Ishikawa (cell line): ENCODE data around the gene MAGI2.

Experiments
- CEBPB ChIP-seq: IDR thresholded peaks from 2 replicates; pipeline ENCODE4 v1.6.1; 2012
- CREB1 ChIP-seq: IDR thresholded peaks from 2 replicates; pipeline ENCODE4 v1.6.1; 2012; ENCODE audit warnings: low read depth
- EGR1 ChIP-seq: IDR thresholded peaks from 2 replicates; pipeline ENCODE4 v1.6.1; 2012
- EP300 ChIP-seq: IDR thresholded peaks from 2 replicates; pipeline ENCODE4 v1.6.1; 2012; ENCODE audit warnings: borderline replicate concordance
- FOXM1 ChIP-seq: IDR thresholded peaks from 2 replicates; pipeline ENCODE4 v1.6.1; 2012; ENCODE audit warnings: low read depth, borderline replicate concordance
- NFIC ChIP-seq: IDR thresholded peaks from 2 replicates; pipeline ENCODE4 v1.6.1; 2012
- RAD21 ChIP-seq: IDR thresholded peaks from 2 replicates; pipeline ENCODE4 v1.6.1; 2012; ENCODE audit warnings: low read depth
- REST ChIP-seq: IDR thresholded peaks from 2 replicates; pipeline ENCODE4 v1.6.1; 2012; ENCODE audit warnings: low read depth, mild to moderate bottlenecking
- TAF1 ChIP-seq: IDR thresholded peaks from 2 replicates; pipeline ENCODE4 v1.6.1; 2012; ENCODE audit warnings: low read depth, mild to moderate bottlenecking
- TCF12 ChIP-seq: IDR thresholded peaks from 2 replicates; pipeline ENCODE4 v1.6.1; 2012; ENCODE audit warnings: low read depth
- TEAD4 ChIP-seq: IDR thresholded peaks from 2 replicates; pipeline ENCODE4 v1.6.1; 2012
- USF1 ChIP-seq: IDR thresholded peaks from 2 replicates; pipeline ENCODE4 v1.6.1; 2012
- YY1 ChIP-seq: IDR thresholded peaks from 2 replicates; pipeline ENCODE4 v1.6.1; 2012; ENCODE audit warnings: low read depth
- ZBTB7A ChIP-seq: IDR thresholded peaks from 2 replicates; pipeline ENCODE4 v1.6.1; 2012; ENCODE audit warnings: low read depth
- TF ChIP-seq, protein P1 (sequence below): IDR thresholded peaks from 2 replicates; pipeline ENCODE4 v1.6.1; 2012

Gene MAGI2

GRCh38 chr7:78673272-78673671 is 780.2 kb downstream of the MAGI2 start:
- TF ChIP-seq EP300, result no peak
- TF ChIP-seq FOXM1, result no peak
- no peak for TF ChIP-seq TEAD4
- TF ChIP-seq TCF12, result no peak
- no peak for TF ChIP-seq REST
- no peak for TF ChIP-seq CEBPB
- TF ChIP-seq, protein P1, sequence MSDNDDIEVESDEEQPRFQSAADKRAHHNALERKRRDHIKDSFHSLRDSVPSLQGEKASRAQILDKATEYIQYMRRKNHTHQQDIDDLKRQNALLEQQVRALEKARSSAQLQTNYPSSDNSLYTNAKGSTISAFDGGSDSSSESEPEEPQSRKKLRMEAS, result no peak
- TF ChIP-seq USF1, result no peak
- no peak for TF ChIP-seq TAF1

- TF ChIP-seq NFIC, result no peak
- no peak for TF ChIP-seq ZBTB7A
- TF ChIP-seq, protein P1, result no peak
These were observed 790.5 kb downstream of the MAGI2 start for GRCh38 chr7:78662939-78663338.

DNA sequence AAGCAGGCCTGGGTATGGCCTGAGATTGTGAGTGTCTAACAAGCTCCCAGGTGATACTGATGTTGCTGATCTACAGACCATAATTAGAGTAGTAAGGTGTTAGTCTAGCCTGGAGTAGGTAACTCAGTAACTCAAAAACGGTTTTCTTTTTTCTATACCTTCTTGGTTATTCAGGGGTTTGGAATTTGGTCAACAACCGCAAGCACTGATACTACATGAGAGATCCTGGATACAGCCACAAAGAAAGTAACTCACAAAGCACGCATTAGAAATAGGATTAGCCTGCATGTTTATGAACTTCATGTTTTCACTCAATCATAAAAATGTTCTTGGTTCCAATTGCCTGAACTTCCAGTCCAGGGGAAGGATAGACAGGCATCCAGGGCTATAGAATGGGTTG is 803.5 kb downstream of the MAGI2 start:
- TF ChIP-seq RAD21 (no peak), EGR1 (no peak), CEBPB (no peak), YY1 (no peak), REST (no peak), TCF12 (no peak), TAF1 (no peak), ZBTB7A (no peak), USF1 (no peak), EP300 (no peak), NFIC (no peak), FOXM1 (no peak), TEAD4 (no peak), CREB1 (no peak)
- TF ChIP-seq, protein P1, result no peak

- no peak for TF ChIP-seq NFIC
- TF ChIP-seq EP300, result no peak
- no peak for TF ChIP-seq USF1
- no peak for TF ChIP-seq TCF12
- no peak for TF ChIP-seq RAD21
- TF ChIP-seq EGR1, result no peak
- TF ChIP-seq CREB1, result no peak
- no peak for TF ChIP-seq CEBPB
These were observed 804.2 kb downstream of the MAGI2 start for GRCh38 chr7:78649236-78649635.

GRCh38 chr7:78642751-78643150 is 810.7 kb downstream of the MAGI2 start:
- TF ChIP-seq REST (no peak), TCF12 (no peak), CREB1 (no peak), ZBTB7A (no peak), TAF1 (no peak), FOXM1 (no peak)
- TF ChIP-seq, protein P1, result no peak
